ENCODE results near the gene EPDR1. TPM values are rescaled to one million over a fixed set of nuclear protein-coding genes. Genes with fewer than 3 reads are reported as not detected.
A peak's percentile ranks its signal among the peaks of the same experiment; 100 is the strongest.

EPDR1 gene
- 23.2 TPM for total RNA-seq

GRCh38 chr7:37920305-37920848, at the start of gene EPDR1:
Gene EPDR1 (plus strand): TSS chr7:37920640. CDS start chr7:37920940, 300 bp downstream.
- DNase-seq (ENCODE audit: low spot score) = peak; percentile 52

DNA sequence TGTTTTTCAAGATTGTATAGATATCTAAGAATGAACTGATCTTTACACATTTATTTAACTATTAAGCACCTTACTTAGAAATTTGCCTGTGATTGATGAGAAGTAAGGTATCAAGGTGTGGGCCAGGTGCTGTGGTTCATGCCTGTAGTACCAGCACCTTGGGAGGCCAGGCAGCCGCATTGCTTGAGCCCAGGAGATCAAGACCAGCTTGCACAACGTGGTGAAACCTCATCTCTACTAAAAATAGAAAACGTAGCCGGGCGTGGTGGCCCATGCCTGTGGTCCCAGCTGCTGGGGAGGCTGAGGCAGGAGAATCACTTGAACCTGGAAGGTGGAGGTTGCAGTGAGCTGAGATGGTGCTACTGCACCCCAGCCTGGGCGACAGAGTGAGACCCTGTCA, 38.4 kb upstream of the EPDR1 start:
- DNase-seq (ENCODE audit: low spot score) = no peak

- DNase-seq (ENCODE audit: low spot score) = no peak
These were observed 27.1 kb upstream of the EPDR1 start for GRCh38 chr7:37893359-37893758.

GRCh38 chr7:37894671-37895070, 25.8 kb upstream of the EPDR1 start:
- DNase-seq (ENCODE audit: low spot score) = no peak

GRCh38 chr7:37899712-37900247, 20.7 kb upstream of the EPDR1 start:
- no peak for DNase-seq (ENCODE audit: low spot score)

DNA sequence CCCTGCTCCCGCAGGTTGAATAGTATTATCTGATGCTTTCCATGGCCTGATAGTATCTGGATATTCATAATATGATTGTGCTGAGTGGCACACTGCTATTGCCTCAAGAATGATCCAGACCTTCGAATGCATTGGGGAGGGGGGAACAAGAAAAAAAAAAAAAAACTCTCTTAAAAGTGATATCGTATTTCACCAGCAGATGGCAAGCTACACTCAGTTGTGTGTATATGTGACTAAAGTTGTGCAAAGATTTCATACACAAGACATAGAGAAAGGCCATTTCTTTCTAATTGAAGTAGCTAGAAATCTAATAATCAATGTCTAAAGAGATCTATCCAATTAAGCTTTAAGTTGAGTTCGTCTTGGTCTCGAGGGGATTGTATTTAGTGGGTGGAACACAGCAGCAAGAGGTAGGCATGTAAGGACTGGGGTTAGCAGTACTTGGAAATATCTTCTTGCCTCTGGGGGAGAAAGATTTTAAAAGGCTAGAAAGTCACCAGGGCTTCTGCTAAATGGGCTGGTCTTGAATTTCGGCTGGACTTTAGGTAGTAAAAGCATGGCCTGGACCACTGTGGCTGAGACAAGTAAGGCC, 19.1 kb upstream of the EPDR1 start:
- no peak for DNase-seq (ENCODE audit: low spot score)

GRCh38 chr7:37901890-37902524, 18.4 kb upstream of the EPDR1 start:
- no peak for DNase-seq (ENCODE audit: low spot score)

DNA sequence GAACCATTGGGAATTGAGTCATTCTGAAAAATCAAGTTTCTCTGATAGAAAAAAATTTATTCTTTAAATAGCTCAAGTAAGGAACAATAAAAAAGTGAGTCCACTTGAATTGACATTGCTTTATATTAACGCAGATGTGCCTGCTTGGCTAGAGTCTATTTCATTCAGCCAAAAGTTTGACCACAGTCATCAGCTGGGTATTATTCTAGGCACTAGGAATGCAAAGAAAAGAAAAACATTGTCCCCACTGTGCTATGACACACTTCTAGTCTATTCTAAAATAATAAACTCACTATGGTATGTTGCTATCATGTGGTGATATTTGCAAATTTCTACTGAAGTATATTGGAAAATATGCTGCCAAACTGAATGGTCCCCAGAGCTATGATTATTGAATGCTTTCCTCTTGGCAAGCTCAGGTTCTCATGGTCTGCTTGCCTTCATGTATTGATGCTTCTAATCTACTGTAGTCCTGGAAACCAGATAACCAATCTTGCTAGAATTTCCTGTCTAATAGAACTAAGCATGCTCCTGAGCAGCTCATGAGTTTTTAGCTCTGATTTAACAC, 12.1 kb upstream of the EPDR1 start:
- DNase-seq (ENCODE audit: low spot score) = no peak

- no peak for DNase-seq (ENCODE audit: low spot score)
These were observed 7.7 kb upstream of the EPDR1 start for GRCh38 chr7:37912756-37913155.

DNA sequence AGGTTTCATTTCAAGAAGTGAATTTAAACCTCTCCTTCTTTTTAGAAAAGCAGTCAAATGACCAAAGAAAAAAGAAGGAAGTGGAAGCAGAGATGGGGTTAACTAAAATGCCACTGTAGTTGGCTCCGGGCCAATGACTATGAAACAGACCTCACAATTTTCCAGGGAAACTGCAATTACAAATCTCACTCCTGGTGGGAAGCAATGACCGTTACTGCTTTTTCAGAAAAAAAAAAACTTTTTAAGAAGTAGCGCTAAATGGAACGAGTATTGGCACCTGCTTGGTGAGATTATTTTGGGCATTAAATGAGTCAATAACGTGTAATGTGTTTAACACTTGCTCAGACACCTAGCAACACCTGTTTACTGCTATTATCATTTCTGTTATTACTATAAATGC, 5.0 kb upstream of the EPDR1 start:
- DNase-seq (ENCODE audit: low spot score) = no peak

DNA sequence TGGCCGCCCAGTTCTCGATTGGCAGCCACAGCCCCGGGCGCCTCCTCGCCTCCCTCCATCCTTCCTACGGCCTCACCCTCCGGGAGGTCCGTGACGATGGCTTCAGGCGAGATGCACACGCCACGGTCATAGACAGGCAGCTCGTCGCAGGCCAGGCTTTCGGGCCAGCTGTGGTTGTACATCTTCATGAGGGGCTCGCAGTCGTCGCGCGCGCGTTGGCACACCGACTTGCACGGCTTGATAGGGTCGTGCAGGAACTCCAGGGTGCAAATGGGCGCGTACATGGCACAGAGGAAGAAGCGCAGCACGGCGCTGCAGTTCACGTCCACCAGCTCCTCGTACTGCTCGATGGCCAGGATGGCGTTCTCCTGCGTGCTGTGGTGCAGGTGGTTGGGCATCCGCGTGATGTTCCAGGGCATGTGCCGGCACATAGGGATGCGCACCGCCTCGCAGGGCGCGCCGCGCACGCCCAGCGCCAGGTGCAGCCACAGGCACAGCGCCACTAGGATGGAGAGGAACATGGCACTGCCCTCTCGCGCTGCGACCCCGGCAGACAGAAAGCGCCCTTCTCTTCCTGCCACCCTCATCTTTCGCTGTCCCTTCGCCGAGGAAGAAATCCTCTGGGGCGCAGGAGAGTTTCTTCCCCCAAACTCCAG, 4.3 kb upstream of the EPDR1 start:
- no peak for DNase-seq (ENCODE audit: low spot score)

GRCh38 chr7:37916673-37917660, 3.5 kb upstream of the EPDR1 start, which contains the start of gene SFRP4:
Gene SFRP4 (minus strand): TSS chr7:37916817. CDS start chr7:37916537, 280 bp downstream.
- peak; percentile 22 for DNase-seq (ENCODE audit: low spot score)

GRCh38 chr7:37918526-37918925, 1.9 kb upstream of the EPDR1 start:
- DNase-seq (ENCODE audit: low spot score) = no peak

DNA sequence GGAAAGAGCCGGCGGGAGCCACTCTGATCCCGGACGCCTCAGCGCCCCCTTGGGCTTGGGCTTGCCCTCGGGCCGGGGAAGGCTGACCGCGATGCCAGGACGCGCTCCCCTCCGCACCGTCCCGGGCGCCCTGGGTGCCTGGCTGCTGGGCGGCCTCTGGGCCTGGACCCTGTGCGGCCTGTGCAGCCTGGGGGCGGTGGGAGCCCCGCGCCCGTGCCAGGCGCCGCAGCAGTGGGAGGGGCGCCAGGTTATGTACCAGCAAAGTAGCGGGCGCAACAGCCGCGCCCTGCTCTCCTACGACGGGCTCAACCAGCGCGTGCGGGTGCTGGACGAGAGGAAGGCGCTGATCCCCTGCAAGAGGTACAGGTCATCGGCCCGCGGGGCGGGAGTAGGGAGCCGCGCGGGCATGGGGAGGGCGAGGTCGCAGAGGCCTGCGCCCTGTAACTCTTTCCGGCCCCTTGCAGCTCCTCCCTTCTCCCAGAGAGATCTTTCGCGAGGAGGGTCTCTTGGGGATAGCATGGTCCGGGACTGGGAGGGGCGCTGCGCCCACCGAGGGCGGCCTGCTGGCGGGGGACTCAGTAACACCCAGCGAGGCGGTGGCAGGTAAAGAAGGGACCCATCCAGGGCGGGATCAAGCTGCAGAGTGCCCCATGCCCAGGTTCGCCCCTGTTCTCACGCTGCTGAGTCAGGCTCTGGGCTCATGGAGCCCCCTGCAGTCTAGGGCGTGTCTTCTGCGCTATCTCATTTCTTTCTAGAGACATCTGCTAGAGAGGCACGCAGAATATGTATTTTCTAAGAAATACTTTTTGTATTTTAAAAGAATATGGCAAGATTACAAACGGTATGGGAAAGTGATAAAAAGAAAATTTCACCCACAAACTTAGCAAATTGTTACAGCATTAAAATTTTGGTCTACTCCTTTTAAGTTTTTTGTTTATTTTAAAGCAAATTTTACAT, 687 bp downstream of the EPDR1 start:
- DNase-seq (ENCODE audit: low spot score) = no peak

DNA sequence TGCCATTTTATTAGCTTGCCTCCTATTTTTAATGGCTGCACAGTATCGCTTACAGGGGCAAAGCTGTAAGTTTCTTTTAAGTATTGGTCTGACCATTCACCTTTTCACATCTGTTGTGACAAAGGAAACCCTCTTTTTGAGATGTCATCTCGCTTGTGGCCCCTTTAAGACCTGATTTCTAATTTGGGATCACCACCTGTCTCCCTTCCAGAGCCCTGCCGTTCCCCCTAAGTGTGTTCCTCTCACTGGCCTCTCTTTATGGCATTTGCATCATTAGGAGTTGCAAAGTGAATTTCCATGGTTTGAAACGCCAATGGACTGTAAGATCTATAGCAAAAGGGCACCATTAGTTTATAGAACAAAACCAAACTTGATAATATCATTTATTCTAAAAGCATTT, 1.4 kb downstream of the EPDR1 start:
- no peak for DNase-seq (ENCODE audit: low spot score)

DNA sequence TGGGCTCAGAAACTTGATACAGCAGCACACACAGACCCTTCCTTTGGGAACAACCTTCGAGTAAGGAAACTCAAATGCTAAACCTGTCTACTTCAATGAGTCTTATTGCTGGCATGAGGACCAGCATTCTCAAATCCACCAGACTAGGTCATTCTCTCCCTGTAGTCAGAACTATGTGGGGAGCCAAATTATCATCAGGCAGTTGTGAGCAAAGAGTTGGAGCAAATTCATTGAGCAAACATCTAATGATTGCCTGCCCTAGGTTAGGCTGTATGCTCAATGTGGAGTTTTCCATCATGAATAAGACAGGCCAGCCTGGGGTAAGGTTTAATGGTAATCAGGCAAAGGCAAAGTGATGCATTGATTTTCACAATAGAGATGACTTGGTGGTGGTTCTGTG, 3.6 kb downstream of the EPDR1 start:
- DNase-seq (ENCODE audit: low spot score) = no peak

DNA sequence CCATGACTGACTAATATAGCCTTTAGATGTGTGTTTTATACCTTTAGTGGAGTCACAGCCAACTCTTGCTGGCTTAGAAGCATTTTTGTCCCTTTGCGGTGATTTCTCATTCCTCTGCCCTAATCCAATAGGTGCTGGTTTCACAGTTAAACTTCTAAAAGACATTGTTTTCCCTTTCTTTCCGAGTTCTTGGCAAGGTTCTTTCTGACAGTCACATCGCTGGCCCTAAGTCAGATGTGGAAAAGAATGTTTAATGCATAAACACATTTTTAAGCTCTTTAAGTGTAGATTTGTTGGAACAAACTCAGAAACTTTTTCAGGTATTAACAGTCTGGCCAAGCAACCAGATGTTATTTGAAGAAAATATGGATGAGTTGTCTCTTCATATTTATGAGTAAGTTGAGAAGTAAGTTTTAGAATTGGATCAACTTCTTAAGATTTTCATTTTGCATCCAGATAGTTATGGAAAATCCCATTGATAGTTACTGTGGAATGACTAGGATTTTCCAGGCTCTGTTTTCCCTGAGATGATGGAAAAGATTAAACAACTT, 4.1 kb downstream of the EPDR1 start:
- DNase-seq (ENCODE audit: low spot score) = no peak

GRCh38 chr7:37925620-37926019, 5.2 kb downstream of the EPDR1 start:
- no peak for DNase-seq (ENCODE audit: low spot score)

GRCh38 chr7:37927773-37928444, 7.5 kb downstream of the EPDR1 start:
- no peak for DNase-seq (ENCODE audit: low spot score)

Measured in mucosa of gallbladder (tissue), 1 donor.